Bronchial epithelial cell (primary cell): ENCODE data around the gene DMKN. TPM values are rescaled to one million over a fixed set of nuclear protein-coding genes. Genes with fewer than 3 reads are reported as not detected.

Experiments used
- DNase-seq: peaks from one replicate; pipeline ENCODE4 v3.0.0-alpha.2; 2010; ENCODE audit warnings: low read depth
- FAIRE-seq: peaks from 2 replicates; lab custom pipeline; 2011; peaks lifted over from hg19 to GRCh38; lab: Jason Lieb, UNC
- H3K27me3 ChIP-seq: 2 replicates; pipeline ENCODE4 v1.5.1; 2011; ENCODE audit warnings: low read length; ENCODE audit not compliant: control insufficient read depth, insufficient read depth
- H3K36me3 ChIP-seq: 2 replicates; pipeline ENCODE4 v1.5.1; 2011; ENCODE audit warnings: low read length; ENCODE audit not compliant: control insufficient read depth, insufficient read depth
- H3K4me3 ChIP-seq: 2 replicates; pipeline ENCODE4 v1.5.1; 2011; ENCODE audit warnings: mild to moderate bottlenecking, low read depth, low read length, control low read depth
- CTCF ChIP-seq: IDR thresholded peaks from 2 replicates; pipeline ENCODE4 v1.5.1; 2011; ENCODE audit warnings: mild to moderate bottlenecking, moderate library complexity, low read length, control low read depth, inconsistent platforms; ENCODE audit not compliant: insufficient read depth, severe bottlenecking
- total RNA-seq: library from RNA; depleted of rRNA; stranded (reverse); fragments of >200 nt; gene quantifications from 2 replicates; pipeline ENCODE4 v1.2.1, GENCODE V29; 2014

Gene DMKN
- total RNA-seq, 1 donor from 2014 or later = 97.4 TPM

GRCh38 chr19:35487656-35488182 is 25.7 kb downstream of the DMKN start:
- DNase-seq = no peak
- no peaks in the 10 kb centered on the region for H3K36me3 ChIP-seq
- no peak overlapping the region for H3K4me3 ChIP-seq
- no peak for TF ChIP-seq CTCF
- FAIRE-seq = no peak
- H3K27me3 ChIP-seq = peaks cover 9% of the 10 kb centered on the region

GRCh38 chr19:35486268-35486708 is 27.2 kb downstream of the DMKN start:
- DNase-seq (no peak), FAIRE-seq (no peak)
- H3K36me3 ChIP-seq = no peaks in the 10 kb centered on the region
- TF ChIP-seq CTCF = no peak
- peaks cover 9% of the 10 kb centered on the region for H3K27me3 ChIP-seq
- no peak overlapping the region for H3K4me3 ChIP-seq

- no peak for FAIRE-seq
- no peak overlapping the region for H3K4me3 ChIP-seq
Measured at GRCh38 chr19:35484252-35485036, 29.0 kb downstream of the DMKN start.

GRCh38 chr19:35483089-35483488 is 30.4 kb downstream of the DMKN start:
- FAIRE-seq (no peak), DNase-seq (no peak)
- no peak for TF ChIP-seq CTCF
- Histone ChIP-seq H3K4me3 (no peak overlapping the region), H3K36me3 (no peaks in the 10 kb centered on the region), H3K27me3 (peaks cover 3% of the 10 kb centered on the region)

More at GRCh38 chr19:35484252-35485036, 29.0 kb downstream of the DMKN start:
- no peak for DNase-seq
- H3K36me3 ChIP-seq = no peaks in the 10 kb centered on the region
- H3K27me3 ChIP-seq = peaks cover 6% of the 10 kb centered on the region
- TF ChIP-seq CTCF = no peak

GRCh38 chr19:35478794-35479677 is 34.4 kb downstream of the DMKN start:
- FAIRE-seq (no peak), DNase-seq (no peak)
- peak; percentile 25 for TF ChIP-seq CTCF
- Histone ChIP-seq H3K4me3 (no peak overlapping the region), H3K36me3 (no peaks in the 10 kb centered on the region), H3K27me3 (no peaks in the 10 kb centered on the region)
